GM21423 (cell line): ENCODE results near the gene GCN1.

Source experiments
- ATAC-seq: cut with Tn5 transposase; IDR thresholded peaks from one replicate; pipeline ENCODE4 v1.9.1; 2021; ENCODE audit warnings: mild to moderate bottlenecking, moderate library complexity; ENCODE audit not compliant: unreplicated experiment

The GCN1 gene

DNA sequence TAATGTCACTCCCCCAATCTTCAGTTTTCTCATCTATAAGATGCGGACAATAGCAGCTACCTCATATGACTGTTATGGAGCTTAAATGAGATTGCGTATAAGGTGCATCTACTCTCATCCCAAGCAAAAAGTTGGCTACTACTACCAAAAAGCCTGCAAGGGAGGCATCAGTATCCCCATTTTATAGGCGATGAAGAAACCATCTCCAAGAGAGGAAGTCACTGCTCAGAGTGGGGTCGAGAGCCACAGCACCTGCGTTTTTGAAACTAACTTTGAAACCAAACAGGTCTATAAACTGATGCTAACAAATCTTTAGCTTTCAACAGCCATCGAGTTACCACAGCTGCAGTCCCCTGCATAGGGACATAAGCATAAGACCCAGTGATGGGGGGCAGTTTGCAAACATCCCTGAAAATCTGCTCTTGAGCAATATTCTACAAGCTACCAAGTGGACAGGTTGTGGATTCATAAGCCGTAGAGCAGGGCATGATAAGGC, 3.5 kb downstream of the GCN1 start:
- no peak for ATAC-seq

DNA sequence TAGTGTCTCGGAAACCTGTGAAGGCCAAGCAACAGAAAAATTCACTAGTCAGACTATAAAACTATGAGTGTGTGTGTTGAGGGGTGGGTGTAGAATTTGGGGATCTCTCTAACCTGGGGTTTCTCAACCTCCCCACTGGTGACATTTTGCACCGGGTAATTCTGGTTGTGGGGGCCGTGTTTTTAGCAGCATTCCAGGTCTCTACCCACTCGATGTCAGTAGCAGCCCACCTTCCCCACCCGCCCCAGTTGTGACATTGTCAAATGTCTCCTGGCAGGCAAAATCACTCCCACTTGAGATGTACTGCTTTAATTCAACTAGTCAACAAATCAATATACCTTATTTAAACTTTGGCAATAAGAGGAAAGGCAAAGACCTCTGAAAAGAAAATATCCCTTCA, 4.1 kb downstream of the GCN1 start:
- ATAC-seq = no peak

DNA sequence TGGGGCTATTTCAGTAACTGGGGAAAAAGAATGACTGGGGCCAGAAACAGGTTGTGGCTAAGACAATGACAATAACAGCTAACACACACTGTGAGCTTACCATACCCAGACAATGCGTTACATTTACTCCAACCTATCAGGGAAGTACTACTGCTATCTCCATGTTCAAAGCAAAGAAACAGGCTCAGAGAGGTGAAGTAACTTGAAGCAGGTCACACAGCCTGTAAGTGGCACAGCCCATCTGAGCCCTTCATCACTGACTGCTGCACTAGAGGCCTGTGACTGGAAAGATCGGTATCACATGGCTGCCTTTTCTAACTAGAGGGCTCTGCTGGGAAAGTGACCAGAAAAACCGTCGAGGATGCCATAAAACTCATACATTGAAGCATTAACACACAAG, 7.9 kb downstream of the GCN1 start:
- ATAC-seq = no peak

DNA sequence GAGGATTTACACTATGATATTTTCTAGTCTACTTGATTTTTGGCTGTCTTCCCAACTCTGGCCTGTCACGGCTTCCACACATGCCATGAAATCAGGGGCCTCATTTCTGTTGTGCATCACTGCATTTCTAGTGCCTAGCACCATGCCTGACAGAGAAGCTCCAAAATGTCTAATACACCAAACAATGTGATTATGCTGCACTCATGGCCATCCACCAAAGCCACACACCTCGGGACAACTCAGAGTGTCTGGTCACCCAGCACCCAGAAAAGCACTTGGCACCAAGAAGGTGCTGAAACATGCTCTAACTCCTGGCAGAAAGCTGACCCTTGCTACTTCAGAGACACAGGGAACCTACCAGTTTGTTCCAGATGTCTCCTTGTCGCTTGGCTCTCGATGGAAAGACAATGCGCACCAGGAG, 11.3 kb downstream of the GCN1 start:
- no peak for ATAC-seq

DNA sequence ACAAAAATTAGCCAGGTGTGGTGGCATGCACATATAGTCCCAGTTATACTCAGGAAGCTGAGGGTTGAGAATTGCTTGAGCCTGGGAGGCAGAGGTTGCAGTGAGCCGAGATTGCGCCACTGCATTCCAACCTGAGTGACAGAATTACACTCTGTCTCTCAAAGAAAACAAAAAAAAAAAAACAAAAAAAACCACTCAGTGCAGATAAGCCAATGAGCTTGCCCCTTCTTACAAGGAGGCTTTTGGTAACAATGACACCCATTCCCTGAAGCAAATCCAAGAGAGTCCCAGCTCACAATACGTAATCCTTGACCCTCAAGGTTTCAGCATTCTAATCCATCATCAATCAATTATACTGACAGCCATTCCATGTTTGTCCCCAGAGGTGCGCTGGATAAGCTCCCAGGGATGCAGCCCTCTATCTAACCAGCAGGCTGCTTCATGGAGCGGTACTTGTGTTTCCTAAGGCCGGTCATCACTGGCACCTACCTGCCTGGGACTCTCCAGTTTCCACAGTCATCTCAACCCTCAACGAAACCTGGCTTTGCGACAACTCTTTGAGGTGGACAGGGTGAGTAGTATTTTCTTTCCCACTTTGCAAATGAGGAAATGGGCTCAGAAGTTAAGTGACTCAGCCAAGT, 12.4 kb downstream of the GCN1 start:
- no peak for ATAC-seq

DNA sequence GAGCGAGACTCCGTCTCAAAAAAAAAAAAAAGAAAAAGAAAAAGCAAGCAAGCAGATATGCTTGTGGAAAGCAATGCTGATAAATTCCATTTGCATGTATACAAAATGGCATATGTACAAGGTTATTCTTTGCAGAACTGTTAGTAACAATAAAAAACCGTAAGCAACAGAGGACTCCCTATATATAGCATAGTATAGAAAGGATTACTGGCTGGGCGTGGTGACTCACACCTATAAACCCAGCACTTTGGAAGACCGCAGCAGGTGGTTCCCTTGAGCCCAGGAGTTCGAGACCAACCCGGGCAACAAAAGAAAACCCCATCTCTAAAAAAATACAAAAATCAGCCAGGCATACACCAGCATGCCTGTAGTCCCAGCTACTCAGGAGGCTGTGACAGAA, 13.5 kb downstream of the GCN1 start:
- ATAC-seq = no peak

DNA sequence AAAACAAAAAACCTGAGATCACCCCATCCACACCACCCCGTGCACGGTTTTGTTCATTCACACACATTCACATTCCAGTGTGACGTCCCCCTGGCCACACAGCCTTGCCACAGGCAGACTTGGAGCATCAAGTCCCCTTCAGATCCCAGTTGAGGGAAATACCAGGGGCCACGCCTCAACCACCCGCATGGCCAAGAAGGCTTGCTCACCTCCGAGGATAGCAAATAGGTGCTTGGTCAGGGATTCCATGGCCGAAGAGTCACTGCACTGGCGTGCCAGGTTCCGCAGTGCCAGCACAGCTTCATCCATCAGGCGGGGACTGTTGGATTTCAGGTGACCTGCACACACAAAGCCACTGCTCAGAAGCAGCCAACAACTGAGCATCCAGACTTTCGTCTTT, 19.0 kb downstream of the GCN1 start:
- no peak for ATAC-seq

DNA sequence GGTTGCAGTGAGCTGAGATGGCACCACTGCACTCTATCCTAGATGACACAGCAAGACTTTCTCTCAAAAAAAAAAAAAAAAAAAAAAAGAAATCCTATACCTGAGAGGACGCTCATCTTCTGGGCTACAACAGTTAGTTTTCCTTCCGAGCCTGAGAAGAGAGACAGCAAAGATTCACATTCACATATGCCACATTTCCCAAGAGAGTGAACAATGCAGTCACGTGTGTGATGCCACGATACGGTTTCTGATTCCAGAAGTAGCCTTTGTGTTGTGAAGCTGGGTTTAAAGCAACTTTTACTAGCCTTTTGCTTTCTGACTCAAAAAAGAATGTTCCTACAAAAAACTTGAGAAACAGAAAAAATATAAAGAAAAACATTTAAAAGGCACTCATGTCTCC, 19.5 kb downstream of the GCN1 start:
- ATAC-seq = no peak

DNA sequence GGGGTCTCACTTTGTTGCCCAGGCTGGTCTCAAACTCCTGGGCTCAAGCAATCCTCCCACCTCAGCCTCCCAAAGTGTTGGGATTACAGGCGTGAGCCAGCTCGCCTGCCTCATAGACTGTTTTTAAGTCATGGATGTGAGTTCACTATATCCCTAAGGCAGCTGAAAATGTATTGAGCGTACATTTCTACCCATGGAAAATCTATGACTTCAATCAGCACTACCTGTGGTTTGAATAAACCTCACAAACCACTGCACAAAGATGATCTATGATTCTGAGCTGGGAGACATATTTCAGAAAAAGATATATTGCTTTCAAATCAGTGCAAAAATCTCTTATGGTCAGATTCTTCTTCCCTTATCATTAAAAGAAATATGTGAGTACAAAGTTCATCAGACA, 22.5 kb downstream of the GCN1 start:
- no peak for ATAC-seq

DNA sequence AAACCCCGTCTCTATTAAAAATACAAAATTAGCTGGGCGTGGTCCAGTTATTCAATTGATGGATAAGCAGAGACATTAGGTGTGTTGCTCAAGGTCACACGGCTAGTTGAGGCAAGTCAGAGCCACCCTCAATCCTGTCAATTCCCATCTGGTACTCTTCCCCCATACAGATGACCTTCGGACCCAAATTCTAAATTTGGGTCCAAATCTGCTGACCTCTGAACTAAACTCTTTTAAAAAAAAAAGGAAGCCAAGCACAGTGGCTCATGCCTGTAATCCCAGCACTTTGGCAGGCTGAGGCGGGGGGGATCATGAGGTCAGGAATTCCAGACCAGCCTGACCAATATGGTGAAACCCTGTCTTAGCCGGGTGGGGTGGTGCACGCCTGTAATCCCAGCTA, 23.9 kb downstream of the GCN1 start:
- no peak for ATAC-seq

DNA sequence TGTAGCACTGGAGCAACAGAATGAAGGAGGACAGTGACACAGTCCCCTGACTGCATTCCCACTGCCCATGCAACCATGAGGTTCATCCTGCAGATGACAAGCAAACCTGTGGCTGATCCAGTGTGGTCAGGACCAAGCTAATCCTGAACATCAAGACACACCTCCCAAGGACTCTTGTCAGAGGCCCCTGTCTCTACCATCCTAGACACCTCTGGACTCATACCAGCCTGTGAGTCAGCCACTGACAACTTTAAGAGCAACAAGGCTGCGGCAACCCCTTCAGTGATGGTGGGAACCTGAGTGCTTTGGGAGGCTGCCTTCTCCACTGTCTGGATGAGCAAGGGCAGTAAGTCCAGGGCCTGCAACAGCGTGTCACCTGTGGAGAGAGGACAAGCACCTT, 24.6 kb downstream of the GCN1 start:
- no peak for ATAC-seq

DNA sequence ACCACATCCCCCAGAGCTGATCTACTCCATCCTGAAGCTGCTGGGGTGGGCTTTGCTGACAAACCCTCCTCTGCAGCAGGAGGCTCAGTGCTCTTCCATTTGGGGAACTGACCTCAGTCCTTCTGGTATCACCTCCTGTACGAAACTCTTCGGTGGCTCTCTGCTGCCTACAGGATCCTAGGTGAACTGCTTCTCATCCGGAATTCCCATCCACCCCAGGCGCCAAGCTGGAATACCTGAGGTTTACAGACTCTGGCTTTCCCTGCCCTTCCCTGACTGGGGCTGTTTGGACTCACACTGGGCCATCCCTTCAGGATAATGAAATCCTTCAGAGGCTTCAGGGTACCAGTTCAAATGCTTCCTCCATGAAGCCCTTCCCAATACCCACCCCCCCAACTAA, 26.2 kb downstream of the GCN1 start:
- ATAC-seq = no peak

DNA sequence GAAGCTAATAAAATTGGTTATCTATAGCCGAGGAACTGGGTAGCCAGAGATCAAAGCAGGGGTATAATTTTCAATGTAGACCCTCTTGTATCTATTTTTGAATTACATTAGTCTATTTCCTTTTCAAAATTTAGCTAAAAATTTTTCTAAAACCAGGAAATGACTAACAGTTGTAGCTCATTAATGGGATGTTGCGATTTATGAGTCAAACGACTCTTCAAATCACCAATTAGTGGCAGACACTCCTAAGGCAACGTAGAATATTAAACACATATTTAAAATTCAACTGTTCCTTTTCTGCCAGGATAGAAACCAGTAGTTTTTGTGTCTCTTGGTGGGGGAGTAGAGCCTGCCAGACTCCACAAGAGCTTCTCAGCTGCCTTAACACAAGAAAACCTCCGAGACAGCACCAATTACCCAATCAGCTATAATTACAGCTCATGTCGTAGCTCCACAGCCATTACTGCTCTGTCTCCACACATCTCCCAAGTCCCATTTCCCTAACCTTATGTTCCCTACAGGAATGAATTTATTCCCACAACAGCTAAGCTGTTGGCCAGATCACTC, 26.9 kb downstream of the GCN1 start:
- no peak for ATAC-seq

DNA sequence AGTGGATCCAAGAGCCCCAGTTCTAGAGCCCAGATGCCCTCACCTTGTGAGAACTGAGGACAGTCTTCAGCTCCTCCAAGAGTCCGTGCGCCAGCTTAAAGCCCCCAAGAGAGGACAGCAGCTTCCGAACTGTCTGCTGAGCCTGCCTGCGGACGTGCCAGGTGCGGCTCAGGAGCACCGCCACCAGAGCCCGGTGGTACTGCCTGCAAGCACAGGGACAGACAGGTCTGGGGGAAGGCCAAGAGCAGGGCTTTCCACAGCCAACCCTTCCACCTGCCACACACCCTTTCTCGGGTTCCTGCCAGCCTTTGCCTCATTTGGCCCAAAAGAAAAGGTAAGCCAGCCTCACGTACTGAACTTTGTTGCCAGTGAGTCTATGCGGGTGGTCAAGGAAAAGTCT, 30.2 kb downstream of the GCN1 start:
- no peak for ATAC-seq

DNA sequence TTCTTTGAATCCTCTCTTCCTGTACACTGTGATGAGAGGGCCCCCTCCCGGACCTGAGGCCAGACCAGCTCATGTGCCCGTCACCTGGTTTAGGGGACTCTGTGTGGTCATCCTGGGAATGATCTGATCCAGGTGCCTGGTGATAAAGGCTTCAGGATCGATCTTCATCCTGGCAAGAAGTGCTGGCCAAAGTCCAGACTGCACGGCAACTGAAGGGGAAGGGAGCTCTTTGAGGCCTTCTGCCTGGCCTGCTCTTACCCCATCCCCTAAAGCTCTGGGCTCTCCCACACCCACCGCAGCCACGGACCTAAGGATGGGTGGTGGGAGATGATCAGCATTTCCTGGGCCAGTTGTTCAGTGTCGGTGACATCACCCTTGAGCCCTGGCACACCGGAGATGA, 31.8 kb downstream of the GCN1 start:
- ATAC-seq = no peak

DNA sequence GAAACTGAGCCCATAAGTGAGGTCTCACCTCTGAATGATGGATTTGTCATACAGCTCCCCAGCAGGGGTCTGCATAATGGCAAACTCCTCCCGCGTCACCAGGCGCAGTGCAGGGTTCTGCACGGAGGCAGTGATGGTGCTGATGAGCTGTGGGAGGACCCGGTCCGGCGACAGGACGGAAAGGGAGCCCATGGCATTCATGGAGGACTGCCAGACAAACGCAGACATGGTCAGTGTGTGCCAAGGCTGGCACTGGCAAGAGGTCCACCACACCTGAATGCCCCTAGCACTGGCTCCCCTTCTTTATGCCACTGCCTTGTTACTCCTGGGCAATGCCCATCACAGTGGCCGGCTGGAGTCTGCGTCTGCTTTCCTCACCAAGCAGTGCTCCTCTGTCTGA, 32.7 kb downstream of the GCN1 start:
- ATAC-seq = no peak

DNA sequence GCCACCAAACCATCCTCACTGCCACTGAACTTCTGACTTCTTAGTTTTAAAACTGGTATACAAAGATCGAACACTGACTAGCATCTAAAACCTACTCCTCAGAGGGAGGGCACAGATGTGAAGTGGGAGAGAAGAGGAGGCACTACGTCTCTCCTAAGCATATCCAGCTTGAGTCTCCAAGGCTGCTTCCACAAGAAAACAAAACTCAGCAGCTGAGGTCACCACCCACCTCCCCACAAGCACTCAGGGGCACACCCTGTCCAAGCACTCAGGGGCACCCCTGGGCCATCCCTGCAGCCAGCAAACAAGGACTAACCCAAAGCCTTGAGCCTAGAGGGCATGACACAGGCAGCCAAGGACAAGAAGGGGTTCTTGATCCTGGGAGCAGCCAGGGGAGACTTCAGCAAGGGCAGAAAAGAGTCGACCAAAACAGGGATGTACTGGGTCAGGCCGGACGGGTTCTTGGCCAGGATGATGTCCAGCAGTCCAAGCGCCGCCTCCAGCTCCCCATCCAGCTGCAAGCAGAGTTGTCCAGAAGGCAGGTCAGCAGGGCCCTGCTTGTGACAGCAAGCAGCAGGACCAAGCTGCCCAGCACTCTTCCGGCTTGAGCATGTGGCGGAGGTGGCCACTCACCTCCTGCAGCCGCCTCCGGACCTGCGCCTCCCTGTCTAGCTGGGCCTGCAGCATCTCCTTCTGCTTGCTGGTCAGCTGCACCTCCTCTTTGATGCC, 34.8 kb downstream of the GCN1 start:
- ATAC-seq = no peak

DNA sequence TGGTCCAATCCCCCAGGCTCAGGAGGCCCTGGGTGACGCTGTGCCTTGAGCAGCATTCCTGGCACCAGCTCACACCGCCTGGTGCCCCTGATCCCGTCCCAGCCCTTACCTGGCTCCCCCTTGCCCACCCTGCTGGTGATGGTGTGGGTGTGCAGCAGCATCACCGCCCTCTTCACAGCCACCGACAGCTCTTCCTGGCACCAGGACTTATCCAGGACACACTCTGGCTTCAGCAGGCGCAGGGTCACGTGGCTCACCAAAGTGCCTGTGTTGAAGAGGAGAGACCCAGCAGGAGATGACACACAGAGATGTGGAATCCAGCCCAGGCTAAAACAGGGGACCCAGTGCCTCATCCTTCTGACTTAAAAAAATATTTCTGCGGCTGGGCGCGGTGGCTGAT, 36.2 kb downstream of the GCN1 start:
- ATAC-seq = no peak

DNA sequence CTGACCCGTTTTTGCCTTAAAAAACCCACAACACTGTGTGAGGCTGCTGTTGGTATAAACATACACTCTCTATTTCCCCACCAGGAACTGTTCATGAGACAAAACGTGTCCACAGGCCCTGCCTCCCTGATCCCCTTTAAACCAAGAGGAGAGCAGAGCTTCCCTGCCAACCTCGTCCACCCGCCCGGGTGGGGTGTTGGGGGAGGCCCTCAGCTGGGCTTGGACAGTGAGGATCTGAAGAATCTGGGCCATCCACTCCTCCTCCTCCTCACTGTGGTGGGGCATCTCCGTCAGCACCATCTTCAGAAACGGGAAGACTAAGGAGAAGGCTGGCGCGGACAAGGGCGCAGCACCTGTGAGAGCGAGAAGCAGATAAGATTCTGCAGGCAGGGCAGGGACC, 36.8 kb downstream of the GCN1 start:
- no peak for ATAC-seq

DNA sequence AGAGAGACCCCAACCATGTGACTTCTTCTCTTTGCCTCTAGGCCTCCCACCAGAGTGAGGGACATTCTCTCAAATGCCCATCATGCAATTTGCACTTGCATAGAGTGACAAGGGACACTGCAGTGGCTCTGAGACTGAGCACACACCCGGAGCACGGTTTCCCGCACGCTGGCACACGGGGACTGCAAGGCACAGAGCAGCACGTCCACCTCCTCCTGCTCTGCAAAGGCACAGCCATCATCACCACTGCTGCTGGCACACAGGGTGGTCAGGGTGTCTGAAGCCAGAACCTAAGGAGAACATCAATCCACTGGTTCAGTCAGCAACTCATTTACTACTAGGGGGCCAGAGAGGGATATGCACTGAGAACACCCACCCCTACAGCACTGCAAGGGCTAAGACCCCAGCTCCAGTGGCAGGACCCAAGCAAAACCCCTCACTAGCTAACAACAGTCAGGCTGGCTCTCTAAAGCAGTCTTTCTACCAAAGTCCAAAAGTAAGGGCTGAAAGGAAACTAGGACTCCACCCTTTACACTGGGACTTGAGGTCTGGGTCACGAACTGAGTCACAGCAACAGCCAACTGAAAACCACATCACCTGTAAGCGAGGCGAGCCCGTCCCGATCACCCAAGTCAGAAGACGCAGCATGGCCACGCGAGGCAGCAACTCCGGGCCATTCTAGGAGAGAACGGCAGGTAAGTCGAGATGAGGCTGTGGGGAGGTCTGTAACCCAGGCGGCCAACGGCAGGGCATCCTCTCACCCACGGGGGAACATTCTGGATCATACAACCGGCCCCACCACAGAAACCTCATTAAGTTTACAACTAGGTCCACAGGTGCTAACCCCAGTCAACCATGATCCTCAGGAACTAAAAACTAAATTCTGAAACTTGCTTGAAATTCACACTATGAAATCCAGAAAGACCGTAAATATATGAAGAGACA, 37.9 kb downstream of the GCN1 start:
- ATAC-seq = no peak

DNA sequence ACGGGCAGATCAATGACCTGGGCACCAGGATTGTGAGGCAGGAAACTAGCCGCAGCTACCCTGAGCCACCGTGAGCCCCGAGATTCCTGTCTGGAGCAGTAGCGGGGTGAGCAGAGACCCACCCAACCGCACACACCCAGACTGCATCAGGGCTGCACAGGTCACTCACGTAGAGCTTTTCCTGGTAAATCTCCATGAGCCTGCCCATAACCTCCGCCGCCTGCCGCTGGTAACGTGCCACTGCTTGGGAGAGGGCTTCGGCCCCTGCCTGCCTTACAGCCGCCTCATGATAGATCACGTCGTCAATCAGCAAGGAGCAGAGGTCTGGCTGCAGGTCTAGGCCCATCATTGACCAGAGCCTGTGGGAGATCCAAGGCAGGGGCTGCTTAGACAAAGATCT, 39.4 kb downstream of the GCN1 start:
- no peak for ATAC-seq
